ENCODE measurements around the gene RELN.

DNA sequence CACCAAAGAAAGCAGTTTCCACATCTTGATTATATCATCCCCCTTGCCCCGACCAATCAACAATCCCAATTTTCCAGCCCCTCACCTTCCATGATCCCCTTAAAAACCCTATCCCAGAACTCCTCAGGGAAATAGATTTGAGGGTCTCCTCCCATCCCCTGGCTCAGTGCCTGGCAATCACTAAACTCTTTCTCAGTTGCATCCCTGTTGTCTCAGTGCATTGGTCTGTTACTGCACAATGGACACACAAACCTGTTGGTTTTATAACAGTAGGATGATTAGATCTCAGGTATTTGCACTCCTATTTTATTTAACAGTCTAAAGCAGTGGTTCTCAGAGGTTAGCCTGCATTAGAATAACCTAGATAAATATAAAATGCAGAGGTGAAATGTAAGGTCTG, 45.2 kb upstream of the RELN start:
- TF ChIP-seq, protein P1, sequence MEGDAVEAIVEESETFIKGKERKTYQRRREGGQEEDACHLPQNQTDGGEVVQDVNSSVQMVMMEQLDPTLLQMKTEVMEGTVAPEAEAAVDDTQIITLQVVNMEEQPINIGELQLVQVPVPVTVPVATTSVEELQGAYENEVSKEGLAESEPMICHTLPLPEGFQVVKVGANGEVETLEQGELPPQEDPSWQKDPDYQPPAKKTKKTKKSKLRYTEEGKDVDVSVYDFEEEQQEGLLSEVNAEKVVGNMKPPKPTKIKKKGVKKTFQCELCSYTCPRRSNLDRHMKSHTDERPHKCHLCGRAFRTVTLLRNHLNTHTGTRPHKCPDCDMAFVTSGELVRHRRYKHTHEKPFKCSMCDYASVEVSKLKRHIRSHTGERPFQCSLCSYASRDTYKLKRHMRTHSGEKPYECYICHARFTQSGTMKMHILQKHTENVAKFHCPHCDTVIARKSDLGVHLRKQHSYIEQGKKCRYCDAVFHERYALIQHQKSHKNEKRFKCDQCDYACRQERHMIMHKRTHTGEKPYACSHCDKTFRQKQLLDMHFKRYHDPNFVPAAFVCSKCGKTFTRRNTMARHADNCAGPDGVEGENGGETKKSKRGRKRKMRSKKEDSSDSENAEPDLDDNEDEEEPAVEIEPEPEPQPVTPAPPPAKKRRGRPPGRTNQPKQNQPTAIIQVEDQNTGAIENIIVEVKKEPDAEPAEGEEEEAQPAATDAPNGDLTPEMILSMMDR (IDR thresholded peaks at IDR 0.05): no peak
- no peak for TF ChIP-seq POLR2A (IDR thresholded peaks at IDR 0.05)
- TF ChIP-seq POLR2AphosphoS5 (IDR thresholded peaks at IDR 0.05): no peak
- no peak for TF ChIP-seq EP300 (IDR thresholded peaks at IDR 0.05)
